NK-92 (cell line): ENCODE results near the gene SUGCT.

Experiments
- DNase-seq: peaks from one replicate; lab custom pipeline; 2025; ENCODE audit not compliant: unreplicated experiment; lab: John Stamatoyannopoulos, UW

The SUGCT gene

DNA sequence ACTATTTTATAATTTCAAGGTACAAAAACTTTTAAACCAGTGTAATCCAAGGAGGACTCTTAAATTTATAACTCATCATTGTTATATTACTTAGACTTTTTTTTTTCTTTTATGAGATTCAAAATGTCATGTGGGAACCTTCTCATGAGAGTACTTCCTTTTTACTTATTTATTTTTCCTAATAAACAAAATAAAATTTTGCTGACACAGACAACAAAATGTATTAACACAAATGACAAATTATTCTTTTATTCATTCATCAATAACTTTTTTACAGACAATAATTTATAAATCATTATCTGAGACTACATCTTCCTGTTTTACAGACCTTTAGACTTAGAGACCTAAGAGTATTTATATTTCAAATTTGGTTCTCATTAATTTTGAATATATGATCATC, 706.2 kb downstream of the SUGCT start:
- DNase-seq, result no peak

DNA sequence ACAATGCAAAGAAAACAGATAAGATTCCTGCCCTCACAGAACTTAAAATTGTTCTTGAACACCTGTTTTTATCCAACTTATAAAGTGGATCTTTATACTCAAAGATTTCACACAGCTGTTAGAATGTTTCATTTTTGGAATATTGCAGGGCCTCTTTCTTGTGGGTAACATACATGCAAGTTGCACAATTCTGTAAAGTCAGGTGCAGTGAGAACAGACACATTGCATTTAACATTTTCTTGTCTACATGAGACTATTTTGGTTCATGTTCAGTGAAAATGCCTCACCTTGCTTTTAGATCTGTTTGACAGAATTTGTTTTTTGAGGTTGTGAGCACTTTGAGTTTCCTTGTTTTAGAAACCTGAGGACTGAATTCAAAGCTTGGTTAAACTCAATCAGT, 707.8 kb downstream of the SUGCT start:
- no peak for DNase-seq

DNA sequence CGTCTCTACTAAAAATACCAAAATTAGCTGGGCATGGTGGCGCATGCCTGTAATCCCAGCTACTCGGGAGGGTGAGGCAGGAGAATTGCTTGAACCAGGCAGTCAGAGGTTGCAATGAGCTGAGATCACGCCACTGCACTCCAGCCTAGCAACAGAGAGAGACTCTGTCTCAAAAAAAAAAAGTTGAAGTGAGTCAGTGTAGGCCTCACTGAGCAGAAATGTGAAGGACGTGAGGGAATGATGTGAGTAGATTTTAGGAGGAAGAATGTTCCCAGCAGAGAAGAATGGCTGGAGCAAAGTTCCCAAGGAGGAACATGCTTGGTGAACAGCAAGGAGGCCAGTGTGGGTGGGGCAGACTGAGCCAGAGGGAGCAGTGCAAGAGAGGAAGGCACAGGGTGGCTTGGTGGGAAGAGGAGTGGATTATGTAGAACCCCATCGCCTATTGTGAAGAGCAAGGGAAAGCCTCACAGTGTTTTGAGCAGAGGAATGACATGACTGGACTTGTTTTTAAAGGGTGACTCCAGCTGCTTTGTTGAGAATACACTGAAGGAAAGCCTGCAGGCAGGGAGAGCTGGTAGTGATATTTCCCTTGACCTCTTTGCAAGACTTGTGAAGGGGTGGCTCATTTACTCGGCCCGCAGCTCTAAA, 708.7 kb downstream of the SUGCT start:
- DNase-seq, result no peak

DNA sequence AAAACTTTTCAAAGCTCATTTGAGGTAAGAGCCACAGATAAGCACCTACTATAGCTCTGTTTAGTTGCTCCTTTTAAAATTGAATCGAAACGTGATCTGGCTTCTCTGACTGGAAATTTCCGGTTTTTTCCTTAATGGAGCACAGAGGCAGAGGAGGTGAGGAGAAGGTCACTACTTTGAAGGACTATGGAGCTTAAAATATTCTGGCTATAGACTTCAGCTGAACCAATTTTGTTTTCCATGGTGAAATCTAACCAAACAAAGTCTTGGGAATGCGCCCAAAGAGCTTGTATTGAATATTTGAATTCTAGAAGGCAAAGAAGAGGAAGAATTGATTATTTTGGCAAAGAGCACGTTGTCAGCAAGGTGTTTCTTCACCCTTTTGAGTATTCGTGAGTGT, 711.1 kb downstream of the SUGCT start:
- DNase-seq, result no peak

DNA sequence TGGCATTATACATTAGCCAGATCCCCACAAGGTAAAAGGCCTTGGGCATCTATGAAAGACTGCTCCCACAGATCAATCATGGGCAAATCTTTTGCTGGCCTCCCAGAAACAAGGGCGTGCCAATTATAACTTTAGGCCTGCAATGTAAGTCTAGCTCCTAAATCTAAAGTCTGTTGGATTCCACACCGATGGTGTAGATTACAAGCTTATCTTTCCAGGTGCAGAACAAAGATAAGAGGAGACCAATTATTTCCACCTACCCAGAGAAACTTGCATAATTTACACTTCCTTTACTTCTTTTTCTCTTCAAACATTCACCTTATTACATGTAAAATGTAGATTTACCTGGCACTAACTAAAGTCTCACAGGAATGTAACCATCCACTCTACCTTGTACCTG, 713.1 kb downstream of the SUGCT start:
- DNase-seq, result no peak

DNA sequence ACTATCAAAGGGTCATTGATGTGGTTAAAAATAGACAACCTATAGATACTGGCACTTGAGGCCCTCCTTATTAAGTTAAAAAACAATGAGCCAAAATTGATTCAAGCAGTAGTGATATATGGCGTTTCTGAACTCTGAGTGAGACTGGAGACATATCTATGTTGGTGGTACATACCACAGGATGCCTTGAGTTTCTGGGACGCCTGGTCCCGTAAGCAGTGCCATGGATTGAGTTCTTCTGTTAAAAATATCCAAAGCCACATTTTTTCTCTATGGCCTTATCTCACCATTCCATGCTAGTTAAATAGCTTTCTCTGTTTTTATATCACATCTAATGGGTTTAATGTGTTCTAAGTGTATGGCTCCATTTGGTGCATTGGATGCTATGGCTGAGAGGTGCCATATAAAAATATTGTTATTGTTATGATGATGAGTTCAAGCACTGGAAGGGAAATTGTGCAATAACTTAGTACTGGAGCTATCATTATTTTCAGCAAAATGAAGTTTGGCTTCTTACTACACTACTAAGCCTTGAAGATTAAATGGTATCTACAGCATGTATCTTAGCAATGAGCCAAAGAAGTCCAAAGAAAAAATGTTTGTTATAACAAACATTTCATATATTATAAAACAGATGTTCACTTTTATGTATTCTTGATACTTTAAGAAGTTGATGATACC, 713.9 kb downstream of the SUGCT start:
- DNase-seq, result no peak

DNA sequence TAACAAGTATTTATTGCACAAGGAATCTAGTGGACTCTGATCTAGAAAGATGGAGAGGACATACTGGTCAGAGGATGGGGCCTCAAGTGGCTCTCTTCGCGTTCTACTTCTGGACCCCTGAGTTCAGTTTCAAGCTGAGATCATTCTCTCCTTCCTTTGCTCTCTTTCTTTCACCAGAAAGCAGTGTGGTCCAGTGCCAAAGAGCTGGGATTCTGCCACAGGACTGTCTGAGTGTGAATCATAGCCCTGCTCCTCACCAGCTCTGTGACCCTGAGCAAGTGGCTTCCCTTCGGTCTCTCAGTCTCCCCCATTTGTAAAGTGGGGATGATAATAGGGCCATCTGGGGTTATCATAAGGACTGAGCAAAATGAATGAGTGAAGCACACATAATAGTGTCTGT, 715.2 kb downstream of the SUGCT start:
- no peak for DNase-seq

DNA sequence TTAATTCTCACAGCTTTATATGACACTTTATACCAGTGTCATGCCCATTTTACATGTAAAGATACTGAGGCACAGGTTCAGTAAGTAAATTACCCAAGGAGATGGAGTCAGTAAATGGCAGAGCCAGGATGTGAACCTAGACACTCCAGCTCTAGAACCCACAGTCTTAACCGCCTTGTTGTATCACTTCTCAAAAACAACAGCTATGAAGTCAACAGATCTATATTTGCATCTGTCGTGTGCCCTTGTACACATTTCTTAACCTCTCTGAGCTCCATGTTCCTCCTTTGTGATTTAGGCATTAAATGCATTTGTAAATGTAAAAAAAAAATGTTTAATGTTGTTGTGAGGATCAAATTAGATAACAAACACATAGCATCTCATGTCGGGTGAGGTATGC, 716.2 kb downstream of the SUGCT start:
- no peak for DNase-seq

DNA sequence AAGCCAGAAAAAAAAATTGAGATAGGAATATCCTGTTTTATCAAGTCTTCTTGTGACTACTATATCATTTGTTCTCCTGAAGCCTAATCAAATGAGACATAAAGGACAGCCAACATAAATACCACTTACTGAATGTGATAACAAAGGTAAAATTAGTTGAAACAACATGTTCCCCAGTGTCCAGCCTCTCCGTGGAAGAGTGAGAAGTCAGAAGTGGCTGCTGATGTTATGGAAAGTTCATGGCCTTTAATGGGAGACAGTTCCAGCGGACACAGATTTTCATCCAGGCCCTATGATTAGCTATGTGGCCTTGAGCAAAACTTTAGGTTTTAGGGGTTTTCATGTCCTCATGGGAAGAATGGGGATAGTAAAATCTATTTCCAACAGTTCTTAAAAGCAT, 724.3 kb downstream of the SUGCT start:
- no peak for DNase-seq

DNA sequence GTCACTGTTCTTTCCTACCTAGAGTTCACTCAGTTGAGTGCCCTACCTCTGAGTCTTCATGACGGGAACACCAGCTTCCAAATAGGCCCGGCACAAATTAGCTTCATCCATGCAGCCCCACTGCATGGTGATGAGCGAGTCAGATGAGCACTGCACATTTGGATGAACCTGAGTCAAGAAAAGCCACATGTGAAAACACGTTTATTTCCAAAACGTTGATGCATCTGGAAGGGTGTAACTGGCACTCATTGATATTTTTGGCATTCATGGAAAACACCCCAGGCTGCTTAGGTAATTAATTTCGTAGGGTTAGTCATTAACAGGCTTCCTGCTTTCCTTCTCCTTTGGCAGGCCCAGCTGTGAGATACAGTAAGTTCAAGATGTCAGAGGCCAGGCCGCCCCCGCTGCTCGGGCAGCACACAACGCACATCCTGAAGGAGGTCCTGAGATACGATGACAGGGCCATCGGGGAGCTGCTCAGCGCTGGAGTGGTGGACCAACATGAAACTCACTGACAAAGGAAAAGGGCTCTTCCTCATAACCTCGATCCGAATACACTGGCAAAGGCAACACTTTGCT, 725.2 kb downstream of the SUGCT start:
- DNase-seq, result no peak

DNA sequence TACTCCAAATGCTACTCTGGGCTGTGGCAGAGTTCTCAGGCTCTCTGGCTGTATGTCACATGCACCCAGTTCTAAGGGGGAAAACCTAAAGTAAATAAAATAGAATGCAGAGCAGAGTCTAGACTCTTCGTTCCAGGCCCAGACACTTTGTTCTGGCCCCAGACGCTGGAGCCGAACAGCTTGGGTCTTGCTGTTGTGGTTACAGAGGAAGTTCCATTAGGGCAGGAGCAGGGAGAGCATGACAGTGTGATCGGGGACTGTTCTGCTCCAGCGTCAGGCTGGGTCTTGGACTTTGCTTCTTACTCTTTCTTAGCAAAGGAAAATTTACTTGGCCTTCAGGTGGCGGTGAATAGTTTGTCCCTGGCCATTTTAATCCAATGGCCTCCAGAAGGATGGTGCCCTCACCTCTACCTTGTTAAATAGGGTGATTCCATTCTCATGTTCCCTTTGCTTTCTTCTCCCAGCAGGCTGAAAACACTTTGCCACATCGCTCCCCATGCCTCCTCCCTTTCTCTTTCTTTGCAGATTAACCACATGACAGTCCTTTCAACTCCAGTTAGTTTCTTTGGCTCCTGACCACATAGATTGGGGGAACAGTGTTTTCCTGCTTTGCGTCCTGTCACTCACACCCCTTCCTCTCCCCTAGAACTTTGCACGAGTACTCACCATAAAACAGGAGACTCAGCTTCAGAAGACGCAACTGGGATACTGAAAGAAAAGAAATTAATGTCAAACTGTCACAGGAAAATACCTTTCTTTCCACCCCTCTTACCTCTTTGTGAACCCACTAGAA, 730.8 kb downstream of the SUGCT start:
- no peak for DNase-seq

DNA sequence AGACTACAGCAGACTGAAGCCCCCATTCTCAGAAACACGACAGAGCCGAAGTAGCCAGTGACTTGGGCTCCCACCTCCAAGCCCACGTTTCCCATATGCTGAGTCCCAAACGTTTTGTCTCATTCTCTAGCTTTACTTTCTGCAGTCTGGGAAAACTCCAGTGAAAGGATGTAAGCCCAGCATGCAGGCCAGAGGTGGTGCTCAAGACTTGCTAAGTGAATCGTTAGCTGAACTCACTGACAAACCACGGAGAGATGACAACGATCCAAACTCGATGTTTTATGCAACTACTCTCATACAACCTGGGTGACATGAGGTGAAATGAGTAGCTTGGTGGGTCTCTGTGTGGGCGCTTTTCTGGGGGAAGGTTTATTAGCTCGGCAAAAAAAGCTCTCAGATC, 731.8 kb downstream of the SUGCT start:
- DNase-seq, result no peak

DNA sequence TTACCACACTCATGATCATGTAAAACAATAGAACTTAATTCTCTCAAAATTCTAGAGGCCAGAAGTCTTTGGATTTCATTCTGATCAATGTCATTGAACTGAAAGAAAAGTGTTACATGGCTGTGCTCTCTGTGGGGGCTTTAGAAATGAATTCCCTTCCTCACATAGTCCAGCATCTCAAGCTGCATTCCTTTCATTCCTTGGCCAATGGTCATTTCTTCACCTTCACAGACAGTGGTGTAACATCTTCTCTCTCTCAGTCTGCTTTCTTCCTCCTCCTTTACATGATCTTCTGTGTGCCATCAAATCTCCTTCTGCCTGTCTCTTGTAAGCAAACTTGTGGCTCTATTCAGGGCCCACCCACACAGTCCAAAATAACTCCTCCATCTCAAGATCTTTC, 735.3 kb downstream of the SUGCT start:
- DNase-seq, result no peak

DNA sequence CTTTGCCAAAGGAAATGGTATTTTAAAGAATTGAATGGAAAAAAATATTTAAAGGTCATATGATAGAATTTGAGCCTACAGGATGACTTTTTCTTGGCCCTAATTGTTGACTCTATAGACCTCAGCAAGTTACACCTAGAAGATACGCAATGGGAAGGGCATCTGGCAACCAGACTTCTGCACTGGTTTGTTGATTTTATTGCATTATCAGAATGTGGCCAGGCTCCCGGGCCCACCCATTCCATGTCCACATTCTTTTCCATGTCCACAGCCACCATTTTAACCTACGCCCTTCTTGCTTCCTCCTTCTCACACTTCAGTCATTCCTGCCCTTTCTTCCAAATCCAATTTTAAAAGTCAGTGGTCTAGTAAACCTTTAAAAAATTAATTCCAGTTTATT, 738.4 kb downstream of the SUGCT start:
- no peak for DNase-seq

DNA sequence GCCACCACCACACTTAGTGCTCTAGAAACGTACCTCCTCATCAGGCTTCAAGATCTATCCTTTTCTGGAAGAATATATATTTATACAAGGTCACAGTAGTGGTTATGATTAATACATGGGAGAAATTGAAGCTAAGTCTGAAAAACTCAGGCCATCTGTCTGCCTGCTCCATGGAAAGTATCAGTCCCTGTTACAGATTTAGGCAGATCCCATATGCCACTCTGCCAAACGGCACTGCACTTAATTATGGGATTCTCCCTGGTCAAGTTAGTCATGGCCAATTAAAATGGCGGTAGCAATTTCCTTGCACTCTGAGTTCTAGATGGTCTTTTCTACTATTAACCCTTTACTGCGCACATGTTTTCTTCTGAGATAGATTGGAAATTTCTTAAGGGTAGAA, 740.0 kb downstream of the SUGCT start:
- DNase-seq, result no peak

DNA sequence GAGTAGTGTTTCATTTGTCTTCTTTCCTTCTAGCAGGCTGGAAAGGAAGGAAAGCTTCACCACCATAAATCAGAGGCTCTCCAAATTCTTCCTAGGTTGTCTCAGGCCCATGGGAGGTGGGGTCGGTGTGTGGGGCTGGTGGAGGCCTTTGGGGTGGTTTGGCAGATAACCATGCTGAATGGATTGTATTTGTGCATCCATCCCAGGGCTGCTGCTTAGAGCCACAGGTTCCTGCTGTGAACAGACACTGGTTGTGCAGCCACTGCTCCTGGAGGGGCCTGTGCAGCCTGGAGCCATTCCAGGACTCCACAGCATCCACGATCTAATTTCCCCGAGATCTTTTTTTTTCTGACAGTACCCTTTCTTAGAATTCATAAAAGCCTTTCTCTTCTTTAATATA, 741.8 kb downstream of the SUGCT start:
- no peak for DNase-seq

DNA sequence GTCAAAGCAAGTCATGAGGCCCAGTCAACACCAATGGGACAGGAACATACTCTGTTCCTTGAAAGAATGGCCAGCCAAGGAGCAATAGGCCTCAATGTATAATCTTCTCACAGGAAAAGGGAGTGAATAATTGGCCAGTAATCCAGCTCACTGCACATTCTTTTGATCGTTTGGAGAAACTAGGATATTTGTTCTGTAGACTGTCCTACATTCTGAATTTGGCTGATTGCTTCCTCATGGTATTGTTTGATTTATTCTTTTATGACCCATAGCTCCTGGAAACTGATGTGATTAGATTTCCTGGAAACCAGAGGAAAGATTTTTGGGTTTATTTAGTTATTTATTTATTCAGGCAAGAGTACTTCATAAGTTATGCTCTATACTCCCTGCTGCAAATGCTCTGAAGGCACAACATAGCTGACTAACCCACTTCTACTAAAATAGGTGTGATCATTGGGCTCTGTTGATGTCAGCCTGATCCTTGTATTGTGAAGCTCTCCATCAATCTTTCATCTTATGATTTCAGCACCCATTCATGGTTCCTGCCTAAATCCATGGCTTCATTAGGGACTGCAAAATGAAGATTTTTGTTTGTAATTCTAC, 745.2 kb downstream of the SUGCT start:
- no peak for DNase-seq

DNA sequence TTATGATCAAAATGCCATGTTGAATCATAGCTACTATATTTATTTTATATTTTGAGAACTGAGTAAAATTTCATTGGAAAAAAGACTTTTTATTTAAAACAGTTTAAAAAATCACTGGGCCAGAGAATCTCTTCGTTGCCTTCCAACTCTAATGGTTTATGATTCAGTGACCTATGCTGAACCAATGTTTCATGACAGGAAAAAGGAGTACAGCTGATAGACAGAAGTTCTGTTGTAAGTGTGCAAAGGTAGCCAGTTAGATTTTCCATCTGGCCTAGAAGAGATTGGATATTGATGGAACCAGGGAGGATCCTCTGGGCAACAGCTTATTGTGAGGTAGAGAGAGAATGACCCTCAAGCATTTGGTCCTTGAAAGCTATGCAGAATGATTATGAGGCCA, 745.8 kb downstream of the SUGCT start:
- no peak for DNase-seq

DNA sequence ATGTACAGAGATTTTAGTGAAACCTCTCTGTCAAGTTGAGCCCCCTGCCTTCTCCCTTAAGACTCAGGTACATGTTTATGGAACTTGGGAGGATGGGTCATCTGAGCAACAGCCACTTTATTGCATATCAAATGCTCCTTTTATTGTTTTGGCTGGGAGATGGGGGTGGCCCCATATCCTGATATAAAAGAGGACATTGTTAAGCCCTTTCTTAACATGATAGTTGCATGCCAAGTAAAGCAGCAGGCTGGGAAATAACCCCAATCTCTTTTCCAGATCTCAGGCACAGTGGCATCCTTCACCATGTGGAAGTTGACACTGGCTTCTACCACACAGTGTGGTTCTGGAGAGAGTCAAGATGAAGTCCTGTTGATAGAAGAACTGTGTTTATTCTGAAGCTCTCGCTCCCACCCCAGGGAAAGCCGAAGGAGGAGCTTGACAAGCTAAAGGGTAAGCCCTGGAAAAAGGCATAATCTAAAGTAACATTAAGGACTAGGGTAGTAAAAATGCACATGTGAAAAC, 746.7 kb downstream of the SUGCT start:
- no peak for DNase-seq

DNA sequence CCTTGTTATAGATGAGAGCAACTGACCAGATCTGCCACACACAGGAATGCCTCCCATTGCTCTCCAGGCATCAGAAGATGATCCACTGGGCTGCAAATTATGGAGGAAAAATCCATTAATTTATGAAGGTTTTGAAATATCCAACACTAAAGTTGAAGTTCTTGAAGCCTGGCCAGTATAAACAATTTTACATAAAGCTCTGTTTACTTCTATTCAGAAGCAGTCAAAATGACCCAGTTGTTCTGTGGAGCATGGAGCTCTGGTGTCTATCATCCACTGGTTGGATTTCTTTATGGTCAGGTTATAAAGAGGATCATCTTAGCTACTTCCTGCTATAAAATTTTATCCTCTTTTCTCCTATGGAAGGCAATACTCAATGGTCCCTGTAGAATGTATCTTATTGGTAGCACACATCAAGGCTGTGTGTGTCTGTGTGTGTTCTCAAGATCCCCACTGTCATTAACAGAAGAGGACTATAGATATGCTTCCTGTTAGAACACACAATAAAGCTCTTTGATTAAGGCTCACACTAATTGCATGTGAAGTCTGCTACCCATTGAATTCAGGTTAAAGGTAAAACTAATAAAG, 747.4 kb downstream of the SUGCT start:
- no peak for DNase-seq

DNA sequence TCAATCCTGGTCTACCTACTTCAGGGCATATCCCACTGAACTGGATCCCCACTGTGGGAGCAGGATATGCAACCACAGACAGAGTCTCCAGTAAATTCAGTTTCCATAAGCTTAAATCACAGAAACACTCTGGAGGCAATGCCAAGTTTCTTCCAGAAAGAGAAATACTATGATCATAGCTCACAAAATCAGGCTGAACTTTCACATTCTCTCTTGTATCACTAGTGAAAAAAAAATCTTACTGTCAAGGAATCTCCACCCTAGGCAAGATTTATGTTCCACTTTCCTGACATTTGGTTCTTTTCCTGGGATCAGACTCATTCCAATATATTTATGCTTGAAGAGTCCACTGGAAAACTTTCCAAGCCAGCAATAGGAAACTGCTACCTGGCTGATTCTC, 749.0 kb downstream of the SUGCT start:
- no peak for DNase-seq
